ENCODE measurements around the gene TTLL9. TPM values are rescaled to one million over a fixed set of nuclear protein-coding genes. Genes with fewer than 3 reads are reported as not detected.

The TTLL9 gene
- total and polyA plus RNA-seq, 2 experiments from 2014 or later = 0.09 to 0.15 TPM

DNA sequence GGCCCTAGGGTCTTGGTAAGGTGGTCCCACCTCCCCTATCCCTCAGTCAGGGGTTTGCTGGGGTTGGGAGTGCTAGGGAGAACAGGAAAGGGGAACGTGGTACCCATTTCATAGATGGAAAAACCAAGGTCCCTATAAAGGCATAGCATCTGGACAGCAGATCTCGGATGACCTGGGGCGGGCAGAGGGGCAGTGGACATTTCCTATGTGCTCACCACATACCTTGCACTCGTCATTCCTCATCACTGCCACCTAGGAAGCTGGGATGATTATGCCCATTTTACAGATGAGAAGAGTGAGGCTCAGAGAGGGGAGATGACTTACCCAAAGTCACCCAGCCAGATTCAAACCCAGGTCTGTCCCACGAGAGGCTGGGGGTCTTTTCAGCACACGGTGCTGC is 39.2 kb upstream of the TTLL9 start:
- Histone ChIP-seq H3K27ac (no peak overlapping the region), H3K4me3 (no peak overlapping the region), H3K9me3 (ENCODE audit: low read depth) (no peaks in the 10 kb centered on the region), H3K4me1 (ENCODE audit: low read depth) (no peaks in the 10 kb centered on the region), H3K27me3 (no peaks in the 10 kb centered on the region), H3K36me3 (no peaks in the 10 kb centered on the region)
- DNase-seq (ENCODE audit: low read depth in 1 of 2, low spot score in 1 of 2) = no peak
- no peak for TF ChIP-seq CTCF (IDR thresholded peaks at IDR 0.05; ENCODE audit: low read depth, low read length)

DNA sequence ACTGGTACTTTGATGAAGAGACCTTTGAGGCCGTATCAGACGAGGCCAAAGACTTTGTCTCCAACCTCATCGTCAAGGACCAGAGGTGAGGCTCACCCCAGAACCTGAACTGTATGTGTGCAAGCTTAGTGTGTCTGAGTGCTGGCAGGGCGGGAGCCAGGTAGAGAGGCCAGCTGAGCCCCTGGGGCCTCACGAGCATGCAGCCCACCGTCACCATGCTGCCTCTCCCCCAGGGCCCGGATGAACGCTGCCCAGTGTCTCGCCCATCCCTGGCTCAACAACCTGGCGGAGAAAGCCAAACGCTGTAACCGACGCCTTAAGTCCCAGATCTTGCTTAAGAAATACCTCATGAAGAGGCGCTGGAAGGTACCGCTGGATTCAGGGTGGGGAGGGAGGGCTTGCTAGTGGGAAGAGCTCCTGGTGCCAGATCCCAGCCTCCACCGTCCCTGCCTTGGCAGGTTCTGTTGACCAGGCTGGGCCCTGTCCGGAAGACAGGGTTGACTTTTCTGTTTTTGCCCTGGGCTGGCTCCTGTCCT is 38.6 kb upstream of the TTLL9 start:
- TF ChIP-seq CTCF (IDR thresholded peaks at IDR 0.05; ENCODE audit: low read depth, low read length) = no peak
- no peak overlapping the region for H3K27ac ChIP-seq
- H3K4me1 ChIP-seq (ENCODE audit: low read depth) = no peaks in the 10 kb centered on the region
- no peaks in the 10 kb centered on the region for H3K36me3 ChIP-seq
- no peak overlapping the region for H3K4me3 ChIP-seq
- DNase-seq (ENCODE audit: low read depth in 1 of 2, low spot score in 1 of 2) = no peak
- H3K9me3 ChIP-seq (ENCODE audit: low read depth) = no peaks in the 10 kb centered on the region
- H3K27me3 ChIP-seq = no peaks in the 10 kb centered on the region

DNA sequence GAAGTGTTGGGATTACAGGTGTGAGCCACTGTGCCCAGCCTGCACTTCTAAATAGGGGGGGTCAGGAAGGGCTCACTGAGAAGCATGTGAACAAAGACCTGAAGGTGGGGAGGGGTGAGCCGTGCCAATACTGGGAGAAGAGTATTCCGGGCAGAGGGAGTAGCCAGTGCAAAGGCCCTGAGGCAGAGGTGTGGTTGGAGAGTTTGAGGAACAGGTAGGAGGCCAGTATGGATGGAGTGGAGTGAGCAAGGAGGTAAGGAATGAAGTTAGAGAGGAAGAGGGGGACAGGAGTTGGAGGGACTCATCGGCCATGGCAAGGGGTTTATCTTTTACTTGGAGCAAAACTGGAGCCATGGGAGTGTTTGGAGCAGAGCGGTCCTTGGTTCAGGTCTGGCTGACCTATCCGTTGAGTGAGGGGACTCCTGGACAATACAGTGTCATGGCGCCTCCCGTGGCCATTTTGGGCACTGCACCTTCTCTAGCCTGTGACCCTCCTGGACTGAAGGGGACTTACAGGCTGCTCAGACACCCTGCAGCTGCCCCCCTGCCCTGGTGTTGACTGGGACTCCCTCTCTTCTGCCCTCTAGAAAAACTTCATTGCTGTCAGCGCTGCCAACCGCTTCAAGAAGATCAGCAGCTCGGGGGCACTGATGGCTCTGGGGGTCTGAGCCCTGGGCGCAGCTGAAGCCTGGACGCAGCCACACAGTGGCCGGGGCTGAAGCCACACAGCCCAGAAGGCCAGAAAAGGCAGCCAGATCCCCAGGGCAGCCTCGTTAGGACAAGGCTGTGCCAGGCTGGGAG is 37.1 kb upstream of the TTLL9 start:
- Histone ChIP-seq H3K27me3 (no peaks in the 10 kb centered on the region), H3K4me1 (ENCODE audit: low read depth) (no peaks in the 10 kb centered on the region), H3K4me3 (no peak overlapping the region), H3K9me3 (ENCODE audit: low read depth) (no peaks in the 10 kb centered on the region), H3K27ac (no peak overlapping the region), H3K36me3 (no peaks in the 10 kb centered on the region)
- DNase-seq (ENCODE audit: low read depth in 1 of 2, low spot score in 1 of 2) = peak; percentile 60 to 75
- peak; percentile 94 for TF ChIP-seq CTCF (IDR thresholded peaks at IDR 0.05; ENCODE audit: low read depth, low read length)

- TF ChIP-seq CTCF (IDR thresholded peaks at IDR 0.05; ENCODE audit: low read depth, low read length) = no peak
- no peaks in the 10 kb centered on the region for H3K27me3 ChIP-seq
- no peaks in the 10 kb centered on the region for H3K36me3 ChIP-seq
- H3K27ac ChIP-seq = no peak overlapping the region
- H3K4me1 ChIP-seq (ENCODE audit: low read depth) = no peaks in the 10 kb centered on the region
- no peaks in the 10 kb centered on the region for H3K9me3 ChIP-seq (ENCODE audit: low read depth)
- DNase-seq (ENCODE audit: low read depth in 1 of 2, low spot score in 1 of 2) = no peak
- H3K4me3 ChIP-seq = no peak overlapping the region
Observed at GRCh38 chr20:31833931-31834521, 36.4 kb upstream of the TTLL9 start.

- Histone ChIP-seq H3K36me3 (no peaks in the 10 kb centered on the region), H3K27me3 (no peaks in the 10 kb centered on the region), H3K4me3 (no peak overlapping the region), H3K27ac (no peak overlapping the region), H3K4me1 (ENCODE audit: low read depth) (no peaks in the 10 kb centered on the region), H3K9me3 (ENCODE audit: low read depth) (no peaks in the 10 kb centered on the region)
- no peak for TF ChIP-seq CTCF (IDR thresholded peaks at IDR 0.05; ENCODE audit: low read depth, low read length)
- DNase-seq (ENCODE audit: low read depth in 1 of 2, low spot score in 1 of 2) = no peak
Observed at GRCh38 chr20:31835554-31835953, 34.9 kb upstream of the TTLL9 start.
